Gastrocnemius medialis (tissue), 4 donors: ENCODE measurements around the gene CPM. TPM values are rescaled to one million over a fixed set of nuclear protein-coding genes. Genes with fewer than 3 reads are reported as not detected.

Source experiments
- ATAC-seq, 2 donors: fragments of 150-250 bp; one replicate each; pipeline ENCODE4 v1.9.1; 2016
- DNase-seq, 2 donors: peaks; one replicate each; pipeline ENCODE4 v3.0.0-alpha.2; 2019
- H3K27ac ChIP-seq, 4 donors: fragments of 200-600 bp; sonication (generic); 1 replicate in 1 of 4; 2 replicates in 3 of 4; pipeline ENCODE4 v1.5.1; 2016 to 2018; ENCODE audit warnings: mild to moderate bottlenecking in 2 of 4, moderate library complexity in 1 of 4
- H3K27me3 ChIP-seq, 3 donors: fragments of 200-600 bp; sonication (generic) in 2 of 3; 1 replicate in 1 of 3; 2 replicates in 2 of 3; pipeline versions ENCODE4 v1.5.1 to v1.6.0; 2016 to 2019; ENCODE audit warnings: mild to moderate bottlenecking in 1 of 3, moderate library complexity in 1 of 3
- H3K36me3 ChIP-seq, 2 donors: fragments of 200-600 bp; sonication (generic) in 1 of 2; one replicate each; pipeline ENCODE4 v1.5.1; 2017 to 2018
- H3K4me1 ChIP-seq, 2 donors: fragments of 200-600 bp; sonication (generic) in 1 of 2; one replicate each; pipeline ENCODE4 v1.5.1; 2016 to 2017; ENCODE audit warnings: mild to moderate bottlenecking in 2 of 2
- H3K4me3 ChIP-seq, 4 donors: fragments of 200-600 bp; sonication (generic) in 3 of 4; 1 replicate in 1 of 4; 2 replicates in 3 of 4; pipeline ENCODE4 v1.5.1; 2016 to 2019; ENCODE audit warnings: mild to moderate bottlenecking in 2 of 4
- H3K9me3 ChIP-seq, 3 donors: fragments of 200-600 bp; sonication (generic) in 2 of 3; 1 replicate in 1 of 3; 2 replicates in 2 of 3; pipeline ENCODE4 v1.5.1; 2016 to 2019
- POLR2A ChIP-seq, 2 donors: fragments of 450-650 bp; IDR thresholded peaks; one replicate each; pipeline ENCODE4 v1.6.1; 2017; ENCODE audit warnings: antibody characterized with exemption in 2 of 2, mild to moderate bottlenecking in 2 of 2, moderate library complexity in 2 of 2
- in situ Hi-C, 4 donors: fragments of 200-750 bp; cut with MboI; loops; one replicate each; pipeline versions ENCODE4 v1.15.0 to v1.8.0; 2017; ENCODE audit warnings: low sequenced_read_pairs in 4 of 4
- intact Hi-C: fragments of 100-400 bp; cut with DNase I; formaldehyde crosslinking; loops from one replicate; pipeline ENCODE4 v1.15.1; 2023; ENCODE audit warnings: low total_unique reads
- total RNA-seq, 4 donors: library from RNA; depleted of rRNA; stranded (reverse); fragments of >200 nt; gene quantifications; one replicate each; pipeline versions ENCODE4 v1.1.0 to v1.2.3, GENCODE V29; 2016
- TF ChIP-seq, protein P1 (sequence below), 5 experiments: fragments of 450-650 bp in 3 of 5; fragments of 200-600 bp in 2 of 5; sonication (generic) in 2 of 5; IDR thresholded peaks in 4 of 5; conservative IDR thresholded peaks in 1 of 5; 1 replicate in 4 of 5; 2 replicates in 1 of 5; pipeline ENCODE4 v1.5.1; 2016 to 2019; ENCODE audit warnings: antibody characterized with exemption in 5 of 5, mild to moderate bottlenecking in 3 of 5, moderate library complexity in 3 of 5

Gene CPM
- total RNA-seq, 4 donors from 2014 or later, result 12.9 to 78.4 (median 18.6) TPM

DNA sequence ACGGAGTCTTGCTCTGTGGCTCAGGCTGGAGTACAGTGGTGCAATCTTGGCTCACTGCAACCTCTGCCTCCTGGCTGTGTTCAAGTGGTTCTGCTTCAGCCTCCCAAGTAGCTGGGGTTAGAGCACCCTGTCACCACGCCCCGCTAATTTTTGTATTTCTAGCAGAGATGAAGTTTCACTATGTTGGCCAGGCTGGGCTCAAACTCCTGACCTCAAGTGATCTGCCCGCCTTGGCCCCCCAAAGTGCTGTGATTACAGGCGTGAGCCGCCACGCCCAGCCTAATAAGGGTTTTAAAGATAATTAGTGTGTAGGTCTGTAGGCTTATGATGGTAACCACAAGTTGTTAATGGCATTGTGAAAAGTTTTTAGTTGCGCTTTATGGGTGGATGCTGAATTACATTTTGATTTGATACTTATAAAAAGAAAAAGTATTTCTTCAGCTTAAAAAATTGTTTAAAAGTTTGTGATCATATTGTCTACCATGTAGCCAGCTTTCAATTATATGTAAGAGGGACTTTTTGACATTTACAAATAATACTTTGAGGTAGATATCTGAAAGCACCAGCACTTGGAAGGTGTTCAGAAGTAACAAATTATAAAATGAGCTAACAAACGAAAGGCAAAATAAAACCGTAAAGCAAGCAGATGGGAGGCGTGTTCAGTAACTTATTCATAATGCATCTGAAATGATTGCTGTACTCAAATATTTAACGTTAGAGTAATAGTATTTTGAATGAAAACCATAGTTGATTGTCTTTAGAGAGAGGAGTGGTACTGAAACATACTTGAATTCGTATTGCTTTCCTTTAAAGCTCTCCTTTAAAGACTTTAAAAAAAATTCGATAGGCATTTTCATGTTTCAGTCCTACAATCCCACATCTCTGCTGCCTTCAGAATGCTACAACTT is 87.9 kb downstream of the CPM start:
- intact Hi-C loops, result no loop called here
- no peak overlapping the region for H3K27ac ChIP-seq
- in situ Hi-C loops, result loop anchor here in 1 of 4 donors (25.0 kb wide), 1 partner anchor 742 kb away; the partner anchor contains the start of gene CCT2
- TF ChIP-seq, protein P1, sequence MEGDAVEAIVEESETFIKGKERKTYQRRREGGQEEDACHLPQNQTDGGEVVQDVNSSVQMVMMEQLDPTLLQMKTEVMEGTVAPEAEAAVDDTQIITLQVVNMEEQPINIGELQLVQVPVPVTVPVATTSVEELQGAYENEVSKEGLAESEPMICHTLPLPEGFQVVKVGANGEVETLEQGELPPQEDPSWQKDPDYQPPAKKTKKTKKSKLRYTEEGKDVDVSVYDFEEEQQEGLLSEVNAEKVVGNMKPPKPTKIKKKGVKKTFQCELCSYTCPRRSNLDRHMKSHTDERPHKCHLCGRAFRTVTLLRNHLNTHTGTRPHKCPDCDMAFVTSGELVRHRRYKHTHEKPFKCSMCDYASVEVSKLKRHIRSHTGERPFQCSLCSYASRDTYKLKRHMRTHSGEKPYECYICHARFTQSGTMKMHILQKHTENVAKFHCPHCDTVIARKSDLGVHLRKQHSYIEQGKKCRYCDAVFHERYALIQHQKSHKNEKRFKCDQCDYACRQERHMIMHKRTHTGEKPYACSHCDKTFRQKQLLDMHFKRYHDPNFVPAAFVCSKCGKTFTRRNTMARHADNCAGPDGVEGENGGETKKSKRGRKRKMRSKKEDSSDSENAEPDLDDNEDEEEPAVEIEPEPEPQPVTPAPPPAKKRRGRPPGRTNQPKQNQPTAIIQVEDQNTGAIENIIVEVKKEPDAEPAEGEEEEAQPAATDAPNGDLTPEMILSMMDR (IDR thresholded peaks at IDR 0.05 in 4 of 5, conservative IDR thresholded peaks at IDR 0.05 in 1 of 5), result no peak
- no peak for TF ChIP-seq POLR2A (IDR thresholded peaks at IDR 0.05)
- ATAC-seq (no peak), DNase-seq (no peak)
- H3K9me3 ChIP-seq, result no peaks in the 10 kb centered on the region
- H3K27me3 ChIP-seq, result no peaks in the 10 kb centered on the region
- no peaks in the 10 kb centered on the region for H3K4me1 ChIP-seq
- H3K4me3 ChIP-seq, result no peak overlapping the region
- H3K36me3 ChIP-seq, result peaks cover 0 to 25% of the 10 kb centered on the region in 2 donors

DNA sequence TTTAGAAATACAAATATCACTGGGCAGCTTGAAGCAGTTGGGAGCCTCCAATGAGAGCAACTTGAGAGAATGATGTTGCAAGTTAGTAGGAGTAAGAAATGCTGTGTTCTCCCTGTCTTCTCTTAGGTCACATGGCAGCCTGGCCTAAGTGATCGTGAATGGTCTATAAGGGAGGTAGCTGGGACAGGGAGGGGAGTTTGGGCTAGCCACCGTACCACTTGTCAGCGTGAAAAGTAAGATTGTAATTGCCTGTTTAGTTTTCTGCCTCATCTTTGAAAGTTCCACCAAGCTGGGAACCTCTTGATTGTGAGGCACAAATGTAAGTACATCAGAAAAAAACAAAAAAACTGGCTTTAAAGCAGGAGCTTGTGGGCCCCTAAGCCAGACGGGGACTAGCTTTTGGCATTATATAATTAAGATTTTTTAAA is 88.6 kb downstream of the CPM start:
- Histone ChIP-seq H3K4me1 (no peaks in the 10 kb centered on the region), H3K4me3 (no peak overlapping the region), H3K27me3 (no peaks in the 10 kb centered on the region), H3K36me3 (peaks cover 0 to 32% of the 10 kb centered on the region in 2 donors), H3K9me3 (no peaks in the 10 kb centered on the region), H3K27ac (no peak overlapping the region)
- DNase-seq (no peak), ATAC-seq (no peak)
- in situ Hi-C loops (loop anchor here in 1 of 4 donors (25.0 kb wide), 1 partner anchor 743 kb away; the partner anchor contains the start of gene CCT2), intact Hi-C loops (no loop called here)
- TF ChIP-seq, protein P1 (IDR thresholded peaks at IDR 0.05 in 4 of 5, conservative IDR thresholded peaks at IDR 0.05 in 1 of 5), result no peak
- TF ChIP-seq POLR2A (IDR thresholded peaks at IDR 0.05), result no peak

DNA sequence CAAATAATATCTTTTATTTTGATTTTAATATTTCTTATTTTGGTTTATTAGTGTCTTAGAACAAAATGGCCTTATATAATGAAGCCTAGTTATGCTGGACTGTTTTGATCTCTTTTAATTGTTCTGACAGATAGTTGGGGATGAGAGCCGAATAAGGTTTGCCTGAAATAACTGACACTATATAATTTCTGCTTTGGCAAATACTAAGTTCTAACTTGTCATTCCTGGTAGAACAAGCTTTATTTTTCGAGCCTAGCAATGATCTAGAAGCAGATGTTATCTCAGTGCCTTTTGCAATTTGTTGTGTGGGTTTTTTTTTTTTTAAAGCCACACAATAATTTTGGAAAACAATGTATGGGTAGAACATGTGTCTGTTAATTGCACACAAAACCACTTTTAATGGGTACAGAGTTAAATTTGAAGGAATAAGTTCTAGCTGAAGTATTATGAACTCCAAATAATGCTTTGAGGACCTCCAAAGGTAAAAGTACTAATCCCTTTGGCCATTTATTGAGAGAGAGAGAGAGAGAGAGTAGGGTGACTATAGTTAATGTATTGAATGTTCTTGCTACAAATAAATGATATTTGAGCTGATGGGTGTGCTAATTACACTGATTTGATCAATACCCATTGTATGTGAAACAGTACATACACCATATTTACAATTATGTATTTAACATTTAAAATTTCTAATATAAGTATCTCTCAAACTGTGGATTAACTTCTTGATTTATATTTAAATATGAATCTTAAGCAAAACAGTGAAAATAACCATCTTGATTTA is 90.0 kb downstream of the CPM start:
- Histone ChIP-seq H3K4me1 (no peaks in the 10 kb centered on the region), H3K4me3 (no peak overlapping the region), H3K36me3 (peaks cover 0 to 45% of the 10 kb centered on the region in 2 donors), H3K27me3 (no peaks in the 10 kb centered on the region), H3K27ac (no peak overlapping the region), H3K9me3 (no peaks in the 10 kb centered on the region)
- TF ChIP-seq, protein P1 (IDR thresholded peaks at IDR 0.05 in 4 of 5, conservative IDR thresholded peaks at IDR 0.05 in 1 of 5), result no peak
- no peak for TF ChIP-seq POLR2A (IDR thresholded peaks at IDR 0.05)
- no peak for DNase-seq
- no peak for ATAC-seq
- intact Hi-C loops (no loop called here), in situ Hi-C loops (loop anchor here in 1 of 4 donors (25.0 kb wide), 1 partner anchor 744 kb away; the partner anchor contains the start of gene CCT2)

DNA sequence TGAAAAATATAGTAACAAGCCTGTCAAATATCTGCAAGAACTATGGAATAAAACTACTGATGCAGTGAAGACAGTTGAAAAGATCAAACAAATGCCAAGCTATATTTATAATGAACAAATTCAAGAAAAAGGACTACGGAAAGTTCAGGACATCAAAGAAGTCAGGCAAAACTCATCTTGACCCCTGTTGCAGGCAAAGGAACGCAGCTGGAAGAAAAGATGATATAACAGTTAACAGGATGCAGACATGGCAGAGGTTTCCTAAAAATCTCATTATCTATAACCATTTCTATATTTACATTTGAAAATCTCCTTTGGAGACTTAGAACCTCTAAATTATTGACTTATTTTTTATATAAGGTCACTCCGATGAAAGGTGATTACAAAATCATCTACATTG is 90.8 kb downstream of the CPM start:
- H3K36me3 ChIP-seq, result peaks cover 0 to 54% of the 10 kb centered on the region in 2 donors
- intact Hi-C loops, result no loop called here

More for the DNA sequence above, 90.8 kb downstream of the CPM start:
- TF ChIP-seq, protein P1 (IDR thresholded peaks at IDR 0.05 in 4 of 5, conservative IDR thresholded peaks at IDR 0.05 in 1 of 5), result no peak
- no peak for TF ChIP-seq POLR2A (IDR thresholded peaks at IDR 0.05)
- no peaks in the 10 kb centered on the region for H3K27me3 ChIP-seq
- DNase-seq (no peak), ATAC-seq (no peak)
- no peak overlapping the region for H3K4me3 ChIP-seq
- H3K9me3 ChIP-seq, result no peaks in the 10 kb centered on the region
- no peaks in the 10 kb centered on the region for H3K4me1 ChIP-seq
- in situ Hi-C loops, result loop anchor here in 1 of 4 donors (25.0 kb wide), 1 partner anchor 745 kb away; the partner anchor contains the start of gene CCT2
- no peak overlapping the region for H3K27ac ChIP-seq
